Lower lobe of right lung (tissue), 2 donors: Measurements from ENCODE around the gene PFN1. TPM values are rescaled to one million over a fixed set of nuclear protein-coding genes. Genes with fewer than 3 reads are reported as not detected.

Source experiments
- ATAC-seq, 2 donors: fragments of 200-7000 bp; cut with Tn5 transposase; one replicate each; pipeline ENCODE4 v1.9.1; 2020 to 2022; ENCODE audit warnings: mild to moderate bottlenecking in 2 of 2, moderate library complexity in 2 of 2
- DNase-seq: peaks from one replicate; pipeline ENCODE4 v3.0.0-alpha.2; 2020
- H3K27ac ChIP-seq: fragments of 200-600 bp; one replicate; pipeline ENCODE4 v1.8.0; 2022
- H3K27me3 ChIP-seq: fragments of 200-600 bp; one replicate; pipeline ENCODE4 v1.8.0; 2022; ENCODE audit warnings: low read depth
- H3K36me3 ChIP-seq: fragments of 200-600 bp; one replicate; pipeline ENCODE4 v1.8.0; 2022; ENCODE audit warnings: mild to moderate bottlenecking
- H3K4me1 ChIP-seq: fragments of 200-600 bp; one replicate; pipeline ENCODE4 v1.8.0; 2022
- H3K4me3 ChIP-seq: fragments of 200-600 bp; one replicate; pipeline ENCODE4 v1.8.0; 2022; ENCODE audit warnings: mild to moderate bottlenecking
- H3K9me3 ChIP-seq: fragments of 200-600 bp; one replicate; pipeline ENCODE4 v1.8.0; 2022
- intact Hi-C: fragments of 100-400 bp; cut with DNase I; formaldehyde crosslinking; loops from one replicate; pipeline ENCODE4 v1.11.0; 2022
- total RNA-seq: library from RNA; stranded (reverse); fragmentation: NEBNext Ultra II Directional; extraction: Animal tissue kit (Norgen Biotek cat#: 25700); gene quantifications from one replicate; pipeline ENCODE4 v1.2.1, GENCODE V29; 2021
- TF ChIP-seq, protein P1 (sequence below): fragments of 200-600 bp; IDR thresholded peaks from one replicate; pipeline ENCODE4 v1.8.0; 2022; ENCODE audit warnings: antibody characterized with exemption, mild to moderate bottlenecking
- donor health status: DM: no; HTN: yes; CAD: no; lungs with severe emphysema.

Gene PFN1
- total RNA-seq, 1 donor from 2014 or later = 528 TPM

DNA sequence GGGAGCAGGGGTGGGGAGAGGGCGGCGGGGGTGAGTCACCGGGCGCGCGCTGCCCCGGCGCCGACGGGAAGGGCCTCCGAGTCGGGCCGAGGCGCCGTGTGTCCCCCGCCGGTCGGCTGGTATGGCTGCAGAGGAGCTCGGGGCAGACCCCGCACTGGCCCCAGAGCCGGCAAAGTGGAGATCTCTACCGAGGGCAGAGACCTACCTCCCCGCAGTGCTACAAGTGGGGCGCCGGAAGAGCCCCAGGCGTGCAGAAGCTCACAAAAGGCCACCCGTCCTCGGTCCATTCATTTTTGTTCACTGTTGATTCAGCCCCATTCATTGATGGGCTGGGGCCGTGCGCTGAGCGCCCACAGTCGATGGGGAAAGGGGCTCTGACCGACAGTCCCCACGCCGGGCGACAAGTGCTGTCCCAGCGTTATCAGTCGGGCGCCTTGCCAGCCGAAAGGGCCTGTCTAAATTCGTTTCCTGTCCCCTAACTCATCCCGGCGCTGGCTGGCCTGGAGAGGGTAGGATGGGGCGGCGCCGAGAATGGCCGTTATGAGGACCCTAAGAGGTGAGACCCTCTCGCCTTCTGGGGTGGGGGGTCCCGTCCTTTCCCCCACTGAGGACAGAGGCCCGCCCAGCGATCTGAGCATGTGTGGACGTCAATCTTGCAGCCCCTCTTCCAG lies 1.9 kb upstream of the PFN1 start:
- no peak for ATAC-seq
- TF ChIP-seq, protein P1, sequence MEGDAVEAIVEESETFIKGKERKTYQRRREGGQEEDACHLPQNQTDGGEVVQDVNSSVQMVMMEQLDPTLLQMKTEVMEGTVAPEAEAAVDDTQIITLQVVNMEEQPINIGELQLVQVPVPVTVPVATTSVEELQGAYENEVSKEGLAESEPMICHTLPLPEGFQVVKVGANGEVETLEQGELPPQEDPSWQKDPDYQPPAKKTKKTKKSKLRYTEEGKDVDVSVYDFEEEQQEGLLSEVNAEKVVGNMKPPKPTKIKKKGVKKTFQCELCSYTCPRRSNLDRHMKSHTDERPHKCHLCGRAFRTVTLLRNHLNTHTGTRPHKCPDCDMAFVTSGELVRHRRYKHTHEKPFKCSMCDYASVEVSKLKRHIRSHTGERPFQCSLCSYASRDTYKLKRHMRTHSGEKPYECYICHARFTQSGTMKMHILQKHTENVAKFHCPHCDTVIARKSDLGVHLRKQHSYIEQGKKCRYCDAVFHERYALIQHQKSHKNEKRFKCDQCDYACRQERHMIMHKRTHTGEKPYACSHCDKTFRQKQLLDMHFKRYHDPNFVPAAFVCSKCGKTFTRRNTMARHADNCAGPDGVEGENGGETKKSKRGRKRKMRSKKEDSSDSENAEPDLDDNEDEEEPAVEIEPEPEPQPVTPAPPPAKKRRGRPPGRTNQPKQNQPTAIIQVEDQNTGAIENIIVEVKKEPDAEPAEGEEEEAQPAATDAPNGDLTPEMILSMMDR = no peak
- Histone ChIP-seq H3K4me1 (peaks cover 35% of the 10 kb centered on the region), H3K27ac (peak overlapping the region; percentile 98), H3K27me3 (no peaks in the 10 kb centered on the region), H3K36me3 (peaks cover 16% of the 10 kb centered on the region), H3K4me3 (peak overlapping the region; percentile 99), H3K9me3 (no peaks in the 10 kb centered on the region)
- intact Hi-C loops = no loop called here
- DNase-seq = peak; percentile 80

DNA sequence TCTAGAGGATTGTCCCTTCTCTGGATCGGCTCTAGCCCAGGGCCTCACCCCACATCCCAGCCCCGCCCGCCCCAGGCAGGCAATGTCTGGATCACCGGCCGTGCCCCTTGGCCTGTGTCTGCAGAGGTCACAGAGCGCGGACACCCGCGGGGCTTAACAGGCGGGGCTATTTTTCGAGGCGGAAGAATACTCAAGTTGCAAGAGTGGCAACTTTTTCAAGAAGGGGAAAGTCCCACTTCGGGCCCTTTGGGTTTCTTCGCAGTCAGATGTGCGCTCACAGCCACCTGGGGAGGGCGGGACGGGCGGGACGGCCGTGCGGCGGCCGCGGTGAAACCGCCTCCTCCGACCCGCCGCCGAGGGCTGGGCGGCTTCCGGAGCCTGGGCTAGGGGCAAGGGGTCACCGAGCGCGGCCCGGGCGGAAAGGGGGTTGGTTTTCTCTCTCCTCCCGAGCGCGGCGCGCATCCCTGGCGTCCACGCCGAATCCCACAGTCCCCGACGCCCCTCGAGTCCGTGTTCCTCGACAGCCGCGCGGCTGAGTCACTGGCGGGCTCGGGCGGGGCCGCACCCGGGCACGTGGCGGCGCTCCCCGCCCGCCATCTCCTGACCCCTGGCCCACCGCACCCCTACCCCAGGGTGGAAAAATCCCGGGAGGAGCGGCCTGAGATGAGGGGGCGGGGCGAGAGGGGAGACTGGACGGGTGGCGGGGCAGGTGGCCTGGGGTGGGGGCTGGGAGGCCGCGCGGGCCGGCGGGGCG lies 1.2 kb upstream of the PFN1 start:
- TF ChIP-seq, protein P1 = no peak
- Histone ChIP-seq H3K9me3 (no peaks in the 10 kb centered on the region), H3K4me3 (peak overlapping the region; percentile 99), H3K4me1 (peaks cover 42% of the 10 kb centered on the region), H3K36me3 (peaks cover 23% of the 10 kb centered on the region), H3K27me3 (no peaks in the 10 kb centered on the region), H3K27ac (peak overlapping the region; percentile 98)
- DNase-seq = peak; percentile 87
- ATAC-seq = peak; percentile 59 to 63
- intact Hi-C loops = no loop called here

DNA sequence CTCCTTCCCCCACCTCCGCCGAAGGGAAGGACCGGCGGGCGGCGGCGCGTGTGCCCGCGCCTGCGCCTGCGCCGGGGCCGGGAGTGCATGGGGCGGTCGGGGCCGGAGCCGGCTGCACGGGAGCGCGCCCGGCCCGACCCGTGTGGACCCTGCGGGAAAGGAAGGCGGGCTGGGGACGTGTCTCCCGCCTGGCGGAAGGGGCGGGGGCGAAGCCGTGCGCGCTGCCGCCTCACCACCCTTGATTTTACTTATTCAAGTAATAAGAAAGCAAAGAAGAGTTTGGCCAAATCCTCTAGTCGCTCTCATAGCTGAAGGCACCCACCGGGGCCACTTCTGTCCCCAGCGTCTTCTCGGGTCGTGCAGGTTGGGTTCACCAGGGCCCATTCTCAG lies 596 bp upstream of the PFN1 start:
- ATAC-seq (peak; percentile 81 to 88), DNase-seq (peak; percentile 90)
- peaks cover 29% of the 10 kb centered on the region for H3K36me3 ChIP-seq
- TF ChIP-seq, protein P1 = no peak
- H3K27me3 ChIP-seq = no peaks in the 10 kb centered on the region
- H3K4me1 ChIP-seq = peaks cover 47% of the 10 kb centered on the region
- no peaks in the 10 kb centered on the region for H3K9me3 ChIP-seq
- peak overlapping the region; percentile 98 for H3K27ac ChIP-seq
- intact Hi-C loops = no loop called here
- H3K4me3 ChIP-seq = peak overlapping the region; percentile 99

DNA sequence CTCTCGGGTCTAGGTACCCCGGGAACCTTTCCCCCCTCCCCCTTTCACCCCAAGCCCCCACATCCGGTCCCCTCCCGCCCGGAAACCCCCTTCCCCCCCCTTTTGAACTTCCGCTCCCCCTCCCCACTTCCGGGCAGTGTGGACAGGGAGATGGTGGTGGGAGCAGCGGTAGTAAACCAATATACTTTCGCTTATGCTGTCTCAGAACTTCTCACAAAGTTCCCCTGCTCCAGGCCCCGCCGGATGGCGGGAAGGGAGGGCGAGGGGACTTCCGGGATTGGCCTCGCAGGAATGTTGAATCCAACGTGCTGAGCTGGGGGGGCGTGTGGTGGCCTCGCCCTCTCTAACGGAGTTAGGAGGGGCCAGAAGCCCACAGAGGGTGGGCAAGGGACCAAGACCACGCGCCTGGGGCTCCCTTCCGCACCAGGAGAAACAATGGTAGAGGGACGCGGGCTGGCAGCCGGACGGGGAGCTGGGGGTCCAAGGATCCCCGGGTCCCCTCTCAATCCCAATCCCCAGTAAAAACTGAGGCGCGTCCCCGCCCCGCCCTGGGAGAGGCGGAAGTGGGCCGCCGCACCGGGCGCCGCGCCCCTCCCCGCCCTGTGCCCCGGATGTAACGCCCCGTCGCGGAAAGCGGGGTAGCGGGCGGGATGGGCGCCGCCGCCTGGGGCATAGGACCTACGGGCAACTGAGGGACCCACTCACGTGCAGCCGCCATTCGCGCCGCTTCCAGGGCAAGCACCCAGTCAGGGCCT lies 742 bp downstream of the PFN1 start:
- Histone ChIP-seq H3K4me1 (peaks cover 54% of the 10 kb centered on the region), H3K27ac (peak overlapping the region; percentile 98), H3K27me3 (no peaks in the 10 kb centered on the region), H3K4me3 (peak overlapping the region; percentile 99), H3K36me3 (peaks cover 42% of the 10 kb centered on the region), H3K9me3 (no peaks in the 10 kb centered on the region)
- intact Hi-C loops = no loop called here
- peak; percentile 78 for DNase-seq
- TF ChIP-seq, protein P1 = no peak
- peak; percentile 61 to 70 for ATAC-seq

DNA sequence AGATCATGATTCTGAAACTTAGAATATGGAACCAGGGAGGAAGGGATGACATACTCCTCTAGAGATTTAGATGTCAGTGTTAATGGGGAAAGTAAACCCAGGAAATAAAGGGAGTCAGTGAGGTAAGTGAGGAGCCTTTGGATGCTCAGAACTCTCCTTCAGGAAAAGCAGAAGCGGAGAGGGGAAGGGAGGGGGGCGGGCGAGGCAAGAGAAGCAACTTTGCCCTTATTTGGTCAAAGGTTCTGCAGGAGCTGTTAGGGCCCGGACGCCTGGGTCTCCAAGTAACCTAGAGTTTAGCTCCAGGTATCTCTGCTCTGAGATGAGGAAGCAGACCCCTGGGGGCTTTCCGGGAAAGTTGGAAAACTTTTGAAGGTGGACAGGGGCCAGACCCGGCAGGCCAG lies 1.3 kb downstream of the PFN1 start:
- ATAC-seq (no peak), DNase-seq (no peak)
- peaks cover 48% of the 10 kb centered on the region for H3K36me3 ChIP-seq
- peak overlapping the region; percentile 98 for H3K27ac ChIP-seq
- H3K9me3 ChIP-seq = no peaks in the 10 kb centered on the region
- H3K4me1 ChIP-seq = peaks cover 54% of the 10 kb centered on the region
- intact Hi-C loops = no loop called here
- H3K4me3 ChIP-seq = peak overlapping the region; percentile 99
- no peaks in the 10 kb centered on the region for H3K27me3 ChIP-seq
- TF ChIP-seq, protein P1 = no peak
